ENCODE results near the gene MYO16.

MYO16 gene

DNA sequence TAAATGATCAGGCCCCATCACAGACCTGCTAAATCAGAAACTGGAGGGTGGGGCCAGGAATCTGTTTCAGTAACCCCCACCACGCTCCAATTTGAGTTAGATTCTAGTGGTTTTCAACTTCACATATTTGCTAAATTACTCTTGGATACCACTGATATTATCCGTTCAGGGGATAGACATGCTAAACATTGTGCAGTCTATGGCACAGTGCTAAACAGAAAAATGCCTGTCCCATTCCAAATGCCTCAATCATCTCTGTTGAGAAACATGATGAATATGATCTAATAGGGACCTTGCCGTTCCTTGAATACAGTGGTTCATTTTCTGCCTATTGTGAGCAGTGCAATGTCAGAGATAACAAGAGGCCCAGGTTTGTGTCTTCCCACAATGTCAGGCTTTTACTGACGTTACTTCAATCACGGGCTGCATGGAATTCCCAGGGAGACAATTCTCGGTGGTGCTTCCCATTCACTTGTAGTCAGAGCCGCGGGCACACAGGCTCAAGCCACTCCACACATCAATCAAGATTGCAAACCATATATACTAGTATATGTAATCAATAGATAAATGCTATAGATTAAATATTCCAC, 52.7 kb downstream of the MYO16 start:
- H3K27ac ChIP-seq (ENCODE audit: low read depth in 2 of 2, low read length in 2 of 2), result no peak overlapping the region
- no peaks in the 10 kb centered on the region for H3K4me1 ChIP-seq (ENCODE audit: control insufficient read depth in 2 of 2, insufficient read depth in 2 of 2, low read length in 2 of 2)
- H3K36me3 ChIP-seq (ENCODE audit: control insufficient read depth in 2 of 2, insufficient read depth in 2 of 2, low read length in 2 of 2), result no peaks in the 10 kb centered on the region
- no peaks in the 10 kb centered on the region for H3K9me3 ChIP-seq (ENCODE audit: control insufficient read depth in 2 of 2, low read length in 2 of 2)
- no peak overlapping the region for H3K4me3 ChIP-seq (ENCODE audit: low read length in 2 of 2)
- no peak overlapping the region for H3K9ac ChIP-seq (ENCODE audit: low read depth in 1 of 2, low read length in 2 of 2)
- no peaks in the 10 kb centered on the region for H3K27me3 ChIP-seq (ENCODE audit: control insufficient read depth in 2 of 2, insufficient read depth in 2 of 2, low read length in 2 of 2)

DNA sequence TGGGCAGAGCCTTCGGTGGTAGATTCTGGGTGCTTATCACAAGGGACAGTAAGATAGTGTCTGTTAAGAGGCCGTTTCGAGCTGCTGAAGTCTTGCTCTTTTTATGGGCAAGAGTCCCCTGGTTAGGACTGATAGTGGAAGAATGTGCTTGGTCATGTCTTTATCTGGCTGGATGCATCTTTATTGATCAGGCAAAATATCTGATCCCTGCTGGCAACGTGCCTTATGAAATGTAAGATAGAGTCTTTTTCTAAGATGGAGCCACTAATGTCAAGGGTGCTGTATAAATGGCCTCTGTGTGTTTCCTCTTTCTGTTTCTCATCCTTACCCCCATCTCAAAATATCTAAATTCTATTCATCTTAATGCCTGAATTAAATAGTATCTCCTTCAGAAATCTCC, 53.3 kb downstream of the MYO16 start:
- Histone ChIP-seq H3K4me1 (ENCODE audit: control insufficient read depth in 2 of 2, insufficient read depth in 2 of 2, low read length in 2 of 2) (no peaks in the 10 kb centered on the region), H3K36me3 (ENCODE audit: control insufficient read depth in 2 of 2, insufficient read depth in 2 of 2, low read length in 2 of 2) (no peaks in the 10 kb centered on the region), H3K4me3 (ENCODE audit: low read length in 2 of 2) (no peak overlapping the region), H3K9me3 (ENCODE audit: control insufficient read depth in 2 of 2, low read length in 2 of 2) (no peaks in the 10 kb centered on the region), H3K27ac (ENCODE audit: low read depth in 2 of 2, low read length in 2 of 2) (no peak overlapping the region), H3K9ac (ENCODE audit: low read depth in 1 of 2, low read length in 2 of 2) (no peak overlapping the region), H3K27me3 (ENCODE audit: control insufficient read depth in 2 of 2, insufficient read depth in 2 of 2, low read length in 2 of 2) (no peaks in the 10 kb centered on the region)

DNA sequence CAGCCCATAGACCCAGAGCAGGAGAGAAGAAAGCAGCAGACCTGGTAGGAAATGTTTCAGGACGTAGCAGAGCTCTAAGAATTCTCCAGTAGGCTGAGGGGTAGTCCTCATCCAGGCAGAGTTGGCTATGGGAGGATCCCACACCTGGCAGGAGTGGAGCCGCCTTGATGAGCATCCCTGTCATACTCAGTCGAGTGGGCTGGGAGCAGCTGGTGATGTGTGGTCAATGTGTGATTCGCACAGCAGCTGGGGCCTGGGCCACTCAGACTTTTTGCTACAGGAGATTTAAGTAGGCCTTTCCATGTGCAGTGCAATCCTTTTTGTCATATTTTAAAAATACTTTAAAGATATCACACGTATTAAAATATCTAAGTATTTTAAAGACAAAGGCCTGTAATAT, 56.6 kb downstream of the MYO16 start:
- no peaks in the 10 kb centered on the region for H3K4me1 ChIP-seq (ENCODE audit: control insufficient read depth in 2 of 2, insufficient read depth in 2 of 2, low read length in 2 of 2)

DNA sequence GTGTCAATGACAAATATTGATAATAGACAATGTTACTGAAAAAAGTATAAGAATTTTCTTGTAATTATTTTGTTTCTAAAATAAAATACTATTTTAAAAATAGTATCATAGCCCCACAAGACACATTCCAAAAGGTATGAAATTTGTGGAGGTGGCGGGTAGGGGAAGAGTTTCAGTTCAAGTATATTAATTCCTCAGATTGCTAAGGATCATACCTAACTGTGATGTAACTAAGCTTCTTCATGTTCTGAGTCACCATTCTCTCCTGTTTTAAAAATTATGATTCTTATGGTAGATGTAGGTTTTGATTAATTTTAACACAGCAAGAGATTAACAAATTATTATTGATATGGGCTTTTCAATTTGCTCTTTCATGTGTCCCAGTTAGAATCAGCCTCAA, 61.3 kb downstream of the MYO16 start:
- Histone ChIP-seq H3K9ac (ENCODE audit: low read depth in 1 of 2, low read length in 2 of 2) (no peak overlapping the region), H3K9me3 (ENCODE audit: control insufficient read depth in 2 of 2, low read length in 2 of 2) (no peaks in the 10 kb centered on the region), H3K27me3 (ENCODE audit: control insufficient read depth in 2 of 2, insufficient read depth in 2 of 2, low read length in 2 of 2) (no peaks in the 10 kb centered on the region), H3K27ac (ENCODE audit: low read depth in 2 of 2, low read length in 2 of 2) (no peak overlapping the region), H3K4me3 (ENCODE audit: low read length in 2 of 2) (no peak overlapping the region), H3K4me1 (ENCODE audit: control insufficient read depth in 2 of 2, insufficient read depth in 2 of 2, low read length in 2 of 2) (no peaks in the 10 kb centered on the region), H3K36me3 (ENCODE audit: control insufficient read depth in 2 of 2, insufficient read depth in 2 of 2, low read length in 2 of 2) (no peaks in the 10 kb centered on the region)

More for the DNA sequence above, 56.6 kb downstream of the MYO16 start:
- no peaks in the 10 kb centered on the region for H3K36me3 ChIP-seq (ENCODE audit: control insufficient read depth in 2 of 2, insufficient read depth in 2 of 2, low read length in 2 of 2)
- H3K9me3 ChIP-seq (ENCODE audit: control insufficient read depth in 2 of 2, low read length in 2 of 2), result no peaks in the 10 kb centered on the region
- no peaks in the 10 kb centered on the region for H3K27me3 ChIP-seq (ENCODE audit: control insufficient read depth in 2 of 2, insufficient read depth in 2 of 2, low read length in 2 of 2)
- no peak overlapping the region for H3K4me3 ChIP-seq (ENCODE audit: low read length in 2 of 2)
- no peak overlapping the region for H3K9ac ChIP-seq (ENCODE audit: low read depth in 1 of 2, low read length in 2 of 2)
- H3K27ac ChIP-seq (ENCODE audit: low read depth in 2 of 2, low read length in 2 of 2), result no peak overlapping the region

DNA sequence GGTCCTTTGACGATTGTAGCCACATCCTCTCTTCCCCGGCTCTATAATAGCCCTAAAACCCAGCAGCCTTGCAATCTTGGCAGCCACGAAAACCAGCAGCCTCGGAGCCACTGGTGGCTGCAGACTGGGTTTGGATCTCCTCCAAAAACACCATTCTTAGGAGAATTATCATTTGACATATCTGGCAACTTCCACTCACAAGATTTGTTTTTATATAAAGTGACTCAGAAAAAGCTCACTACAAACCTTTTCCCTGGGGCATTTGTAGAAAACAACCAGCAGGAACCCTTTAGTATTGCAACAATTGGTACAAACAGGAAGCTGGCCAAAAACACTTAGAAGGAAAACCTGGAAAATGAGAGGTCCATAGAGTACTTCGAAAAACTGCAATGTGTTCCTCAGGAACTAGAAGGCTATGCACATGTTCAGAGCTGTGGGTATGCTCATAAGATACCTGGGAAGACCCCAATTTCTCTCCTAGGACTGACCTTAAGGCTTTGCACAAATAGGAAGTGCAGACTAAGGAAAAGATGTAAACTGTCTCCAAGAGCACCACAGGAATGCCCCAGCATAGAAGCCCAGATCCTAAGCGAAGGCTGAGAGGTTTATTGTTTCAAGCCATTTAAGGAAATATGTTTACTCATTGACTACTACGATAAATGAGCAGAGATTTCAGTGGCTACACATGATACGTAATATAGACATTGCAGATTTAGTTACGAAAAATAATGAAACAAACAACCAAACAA, 71.2 kb downstream of the MYO16 start:
- Histone ChIP-seq H3K9me3 (ENCODE audit: control insufficient read depth in 2 of 2, low read length in 2 of 2) (no peaks in the 10 kb centered on the region), H3K27me3 (ENCODE audit: control insufficient read depth in 2 of 2, insufficient read depth in 2 of 2, low read length in 2 of 2) (no peaks in the 10 kb centered on the region), H3K4me3 (ENCODE audit: low read length in 2 of 2) (no peak overlapping the region), H3K27ac (ENCODE audit: low read depth in 2 of 2, low read length in 2 of 2) (no peak overlapping the region), H3K36me3 (ENCODE audit: control insufficient read depth in 2 of 2, insufficient read depth in 2 of 2, low read length in 2 of 2) (no peaks in the 10 kb centered on the region), H3K4me1 (ENCODE audit: control insufficient read depth in 2 of 2, insufficient read depth in 2 of 2, low read length in 2 of 2) (no peaks in the 10 kb centered on the region), H3K9ac (ENCODE audit: low read depth in 1 of 2, low read length in 2 of 2) (no peak overlapping the region)

DNA sequence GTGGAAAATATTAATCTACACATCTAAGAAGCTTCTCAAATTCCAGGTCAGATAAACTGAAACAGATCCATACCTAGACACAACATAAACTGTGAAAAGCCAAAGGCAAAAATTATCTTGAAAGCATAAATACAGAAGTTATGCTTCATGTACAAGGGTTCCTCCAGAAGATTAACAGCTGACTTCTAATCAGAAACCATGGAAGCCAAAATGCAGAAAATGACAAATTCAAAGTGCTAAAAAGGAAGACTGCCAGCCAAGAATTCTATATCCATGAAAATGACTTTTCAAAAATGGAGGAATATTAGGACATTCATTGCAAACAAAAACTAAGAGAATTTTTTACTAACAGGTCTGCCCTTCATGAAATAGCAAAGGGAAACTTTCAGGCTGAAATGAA, 72.8 kb downstream of the MYO16 start:
- Histone ChIP-seq H3K4me3 (ENCODE audit: low read length in 2 of 2) (no peak overlapping the region), H3K27ac (ENCODE audit: low read depth in 2 of 2, low read length in 2 of 2) (no peak overlapping the region), H3K36me3 (ENCODE audit: control insufficient read depth in 2 of 2, insufficient read depth in 2 of 2, low read length in 2 of 2) (no peaks in the 10 kb centered on the region), H3K4me1 (ENCODE audit: control insufficient read depth in 2 of 2, insufficient read depth in 2 of 2, low read length in 2 of 2) (no peaks in the 10 kb centered on the region), H3K9me3 (ENCODE audit: control insufficient read depth in 2 of 2, low read length in 2 of 2) (no peaks in the 10 kb centered on the region), H3K9ac (ENCODE audit: low read depth in 1 of 2, low read length in 2 of 2) (no peak overlapping the region), H3K27me3 (ENCODE audit: control insufficient read depth in 2 of 2, insufficient read depth in 2 of 2, low read length in 2 of 2) (no peaks in the 10 kb centered on the region)

DNA sequence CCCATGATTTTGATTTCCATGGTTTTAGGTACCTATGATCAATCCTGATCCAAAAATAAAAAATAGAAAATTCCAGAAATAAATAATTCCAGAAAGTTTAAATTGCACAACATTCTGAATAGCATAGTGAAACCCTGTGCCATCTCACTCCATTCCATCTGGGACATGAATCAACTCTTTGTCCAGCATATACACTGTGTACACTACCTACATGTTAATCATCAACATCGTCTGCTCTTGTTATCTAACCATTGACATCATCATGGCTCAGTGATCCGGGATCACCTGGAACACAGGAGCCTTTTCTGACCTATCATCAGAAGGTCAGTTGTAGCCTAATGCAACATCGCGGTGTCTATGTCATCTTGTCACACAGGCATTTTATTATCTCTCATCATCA, 75.6 kb downstream of the MYO16 start:
- no peak overlapping the region for H3K27ac ChIP-seq (ENCODE audit: low read depth in 2 of 2, low read length in 2 of 2)
- no peak overlapping the region for H3K4me3 ChIP-seq (ENCODE audit: low read length in 2 of 2)
- H3K4me1 ChIP-seq (ENCODE audit: control insufficient read depth in 2 of 2, insufficient read depth in 2 of 2, low read length in 2 of 2), result no peaks in the 10 kb centered on the region
- no peaks in the 10 kb centered on the region for H3K9me3 ChIP-seq (ENCODE audit: control insufficient read depth in 2 of 2, low read length in 2 of 2)
- H3K27me3 ChIP-seq (ENCODE audit: control insufficient read depth in 2 of 2, insufficient read depth in 2 of 2, low read length in 2 of 2), result no peaks in the 10 kb centered on the region
- H3K36me3 ChIP-seq (ENCODE audit: control insufficient read depth in 2 of 2, insufficient read depth in 2 of 2, low read length in 2 of 2), result no peaks in the 10 kb centered on the region
- H3K9ac ChIP-seq (ENCODE audit: low read depth in 1 of 2, low read length in 2 of 2), result no peak overlapping the region

DNA sequence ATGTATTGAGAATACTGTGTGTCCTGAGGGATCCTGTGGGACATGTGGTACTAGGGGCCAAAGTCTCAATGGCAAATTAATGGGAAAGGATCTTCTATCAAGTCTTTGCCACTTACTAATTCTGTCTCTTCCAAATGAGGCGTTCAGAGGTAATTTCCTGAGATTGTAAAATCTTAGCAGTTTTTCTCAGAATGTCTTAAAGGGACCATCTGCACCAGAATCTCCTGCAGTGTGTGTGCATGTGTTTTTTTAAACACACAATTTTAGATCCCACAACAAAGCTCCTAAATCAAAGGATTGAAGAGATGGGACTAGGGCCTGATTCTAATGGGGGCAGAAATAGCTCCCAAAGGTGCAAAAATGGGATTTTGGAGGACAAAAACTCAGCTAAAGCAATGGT, 78.2 kb downstream of the MYO16 start:
- Histone ChIP-seq H3K27me3 (ENCODE audit: control insufficient read depth in 2 of 2, insufficient read depth in 2 of 2, low read length in 2 of 2) (no peaks in the 10 kb centered on the region), H3K9me3 (ENCODE audit: control insufficient read depth in 2 of 2, low read length in 2 of 2) (no peaks in the 10 kb centered on the region), H3K27ac (ENCODE audit: low read depth in 2 of 2, low read length in 2 of 2) (no peak overlapping the region), H3K9ac (ENCODE audit: low read depth in 1 of 2, low read length in 2 of 2) (no peak overlapping the region), H3K4me3 (ENCODE audit: low read length in 2 of 2) (no peak overlapping the region), H3K36me3 (ENCODE audit: control insufficient read depth in 2 of 2, insufficient read depth in 2 of 2, low read length in 2 of 2) (no peaks in the 10 kb centered on the region), H3K4me1 (ENCODE audit: control insufficient read depth in 2 of 2, insufficient read depth in 2 of 2, low read length in 2 of 2) (no peaks in the 10 kb centered on the region)

DNA sequence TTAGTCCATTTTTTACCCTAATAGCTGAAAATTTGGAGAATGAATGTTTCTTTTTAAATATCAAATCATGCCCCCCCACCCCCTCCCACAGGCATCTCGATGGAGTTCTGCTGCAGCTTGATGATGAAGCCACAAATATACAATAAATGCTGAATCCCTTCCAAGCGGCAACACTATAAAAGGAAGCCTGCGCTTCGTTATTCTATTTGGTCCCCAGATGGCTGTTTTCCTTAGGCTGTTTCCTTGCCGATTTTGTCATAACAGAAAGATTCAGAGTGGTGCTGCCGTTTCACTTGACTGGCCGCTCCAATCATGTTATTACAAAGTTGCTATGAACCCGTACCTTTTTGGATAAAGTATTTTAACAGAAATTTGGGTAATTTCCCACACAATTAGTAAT, 79.5 kb downstream of the MYO16 start:
- H3K9ac ChIP-seq (ENCODE audit: low read depth in 1 of 2, low read length in 2 of 2), result no peak overlapping the region
- H3K27me3 ChIP-seq (ENCODE audit: control insufficient read depth in 2 of 2, insufficient read depth in 2 of 2, low read length in 2 of 2), result no peaks in the 10 kb centered on the region
- no peaks in the 10 kb centered on the region for H3K4me1 ChIP-seq (ENCODE audit: control insufficient read depth in 2 of 2, insufficient read depth in 2 of 2, low read length in 2 of 2)
- H3K36me3 ChIP-seq (ENCODE audit: control insufficient read depth in 2 of 2, insufficient read depth in 2 of 2, low read length in 2 of 2), result no peaks in the 10 kb centered on the region
- no peak overlapping the region for H3K4me3 ChIP-seq (ENCODE audit: low read length in 2 of 2)
- no peaks in the 10 kb centered on the region for H3K9me3 ChIP-seq (ENCODE audit: control insufficient read depth in 2 of 2, low read length in 2 of 2)
- no peak overlapping the region for H3K27ac ChIP-seq (ENCODE audit: low read depth in 2 of 2, low read length in 2 of 2)

DNA sequence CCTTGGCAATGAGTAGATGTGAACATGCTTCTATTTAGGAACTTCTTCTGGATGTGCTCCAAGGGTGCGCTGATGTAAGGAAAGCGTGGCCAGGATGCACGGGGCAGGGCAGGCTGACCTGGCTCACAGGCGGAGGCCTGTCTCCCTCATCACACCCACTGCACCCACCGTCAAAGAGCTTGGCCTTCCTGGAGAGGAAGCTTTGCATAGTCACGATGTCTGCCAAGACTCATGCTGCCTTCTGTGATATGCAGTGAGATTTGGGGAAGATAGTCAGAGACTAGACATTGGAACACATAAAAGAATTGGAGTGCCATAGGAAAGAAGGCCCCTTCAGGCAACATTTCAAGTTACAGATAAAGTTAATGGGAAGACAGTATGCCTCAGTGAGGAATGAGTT, 82.0 kb downstream of the MYO16 start:
- no peaks in the 10 kb centered on the region for H3K9me3 ChIP-seq (ENCODE audit: control insufficient read depth in 2 of 2, low read length in 2 of 2)
- no peaks in the 10 kb centered on the region for H3K4me1 ChIP-seq (ENCODE audit: control insufficient read depth in 2 of 2, insufficient read depth in 2 of 2, low read length in 2 of 2)
- no peak overlapping the region for H3K27ac ChIP-seq (ENCODE audit: low read depth in 2 of 2, low read length in 2 of 2)
- no peaks in the 10 kb centered on the region for H3K36me3 ChIP-seq (ENCODE audit: control insufficient read depth in 2 of 2, insufficient read depth in 2 of 2, low read length in 2 of 2)
- no peaks in the 10 kb centered on the region for H3K27me3 ChIP-seq (ENCODE audit: control insufficient read depth in 2 of 2, insufficient read depth in 2 of 2, low read length in 2 of 2)
- no peak overlapping the region for H3K9ac ChIP-seq (ENCODE audit: low read depth in 1 of 2, low read length in 2 of 2)
- H3K4me3 ChIP-seq (ENCODE audit: low read length in 2 of 2), result no peak overlapping the region

Data from mucosa of rectum (tissue), 2 donors.